ENCODE data around the gene EBF4.
A peak's percentile ranks its signal among the peaks of the same experiment; 100 is the strongest.

EBF4 gene

GRCh38 chr20:2745060-2745910, 52.7 kb downstream of the EBF4 start:
- no peak for DNase-seq

GRCh38 chr20:2745936-2746635, 53.5 kb downstream of the EBF4 start:
- DNase-seq = no peak

DNA sequence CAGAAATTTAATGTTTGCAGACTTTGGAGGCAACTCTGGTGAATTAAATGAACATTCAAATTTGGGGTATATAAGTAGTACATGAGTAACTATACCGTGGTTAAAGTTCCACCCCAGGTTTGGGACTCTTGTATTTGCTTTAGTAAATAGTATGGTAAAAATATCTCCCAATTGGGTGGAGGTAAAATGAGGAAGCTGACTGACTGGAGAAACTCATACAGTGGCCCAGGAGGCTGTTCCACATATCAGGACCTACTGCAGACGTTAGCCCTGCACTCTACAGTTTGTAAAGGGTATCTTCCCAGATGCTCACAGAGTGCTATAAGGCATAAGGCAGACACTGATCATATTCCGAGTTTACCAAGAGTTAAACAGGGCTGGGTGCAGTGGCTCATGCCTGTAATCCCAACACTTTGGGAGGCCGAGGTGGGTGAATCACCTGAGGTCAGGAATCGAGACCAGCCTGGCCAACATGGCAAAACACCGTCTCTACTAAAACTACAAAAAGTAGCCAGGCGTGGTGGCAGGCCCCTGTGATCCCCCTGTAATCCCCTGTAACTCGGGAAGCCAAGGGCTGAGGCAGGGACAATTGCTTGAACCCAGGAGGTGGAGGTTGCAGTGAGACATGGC, 54.2 kb downstream of the EBF4 start:
- no peak for DNase-seq

GRCh38 chr20:2747676-2748235, 55.2 kb downstream of the EBF4 start:
- no peak for DNase-seq

- no peak for DNase-seq
Observed at GRCh38 chr20:2748551-2749342, 56.2 kb downstream of the EBF4 start.

GRCh38 chr20:2749343-2749950, 56.9 kb downstream of the EBF4 start:
- DNase-seq = no peak

- DNase-seq = no peak
Observed at GRCh38 chr20:2749951-2750490, 57.4 kb downstream of the EBF4 start.

DNA sequence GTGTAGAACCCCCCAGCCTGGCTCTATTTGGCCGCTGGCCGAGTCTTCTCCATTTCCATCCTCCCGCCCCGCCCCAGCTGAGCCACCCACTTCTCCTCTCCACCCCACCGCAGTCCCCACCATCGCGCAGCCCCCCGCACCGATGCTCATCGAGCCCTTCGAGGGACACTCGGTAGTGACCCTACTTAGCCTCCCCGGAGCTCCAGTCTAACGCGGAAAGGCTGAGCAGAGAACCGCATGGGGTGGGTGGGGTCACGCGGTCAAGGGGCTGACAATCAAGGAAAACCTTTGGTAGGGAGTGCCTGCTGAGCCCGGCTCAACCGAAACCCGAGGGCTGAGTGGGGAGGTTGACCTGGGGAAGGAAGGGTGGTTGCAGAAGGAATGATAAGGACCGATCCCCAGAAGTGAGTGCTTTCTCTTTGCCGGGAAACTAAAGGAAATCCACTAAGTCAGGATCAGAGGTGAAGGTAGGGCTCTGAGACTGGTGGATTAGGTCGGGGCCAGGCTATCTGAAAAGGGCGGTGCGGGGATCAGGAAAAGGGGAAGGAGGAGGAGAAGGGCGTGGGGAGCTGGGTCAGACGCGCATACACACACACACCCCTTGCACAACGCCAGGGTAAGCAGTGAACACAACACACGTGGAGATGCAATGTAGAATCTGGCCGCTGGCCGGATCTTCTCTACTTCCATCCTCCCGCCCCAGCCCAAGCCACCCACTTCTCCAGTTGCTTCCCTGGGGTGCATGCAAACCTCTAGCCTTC, 58.1 kb downstream of the EBF4 start:
- peak; percentile 32 for DNase-seq

- DNase-seq = no peak
Observed at GRCh38 chr20:2751347-2751877, 58.8 kb downstream of the EBF4 start.

DNA sequence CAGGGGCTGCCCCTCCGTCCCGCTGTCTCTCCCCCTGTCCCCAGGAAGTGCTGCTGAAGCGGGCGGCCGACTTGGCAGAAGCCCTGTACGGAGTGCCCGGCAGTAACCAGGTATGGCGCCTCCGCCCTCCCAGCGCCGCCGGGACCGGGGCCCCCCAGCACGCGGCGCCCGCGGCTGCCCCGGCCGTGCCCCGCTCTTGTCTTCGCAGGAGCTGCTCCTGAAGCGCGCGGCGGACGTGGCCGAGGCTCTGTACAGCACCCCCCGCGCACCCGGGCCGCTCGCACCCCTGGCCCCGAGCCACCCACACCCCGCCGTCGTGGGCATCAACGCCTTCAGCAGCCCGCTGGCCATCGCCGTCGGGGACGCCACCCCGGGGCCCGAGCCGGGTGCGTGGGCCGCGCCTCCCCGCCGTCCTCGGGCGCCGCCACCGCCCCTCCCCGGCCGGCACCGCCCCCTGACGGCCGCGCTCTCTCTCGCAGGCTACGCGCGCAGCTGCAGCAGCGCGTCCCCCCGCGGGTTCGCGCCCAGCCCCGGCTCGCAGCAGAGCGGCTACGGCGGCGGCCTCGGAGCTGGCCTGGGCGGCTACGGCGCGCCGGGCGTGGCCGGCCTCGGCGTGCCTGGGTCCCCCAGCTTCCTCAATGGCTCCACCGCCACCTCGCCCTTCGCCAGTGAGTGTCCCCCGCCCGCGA, 59.4 kb downstream of the EBF4 start:
- DNase-seq = no peak

DNA sequence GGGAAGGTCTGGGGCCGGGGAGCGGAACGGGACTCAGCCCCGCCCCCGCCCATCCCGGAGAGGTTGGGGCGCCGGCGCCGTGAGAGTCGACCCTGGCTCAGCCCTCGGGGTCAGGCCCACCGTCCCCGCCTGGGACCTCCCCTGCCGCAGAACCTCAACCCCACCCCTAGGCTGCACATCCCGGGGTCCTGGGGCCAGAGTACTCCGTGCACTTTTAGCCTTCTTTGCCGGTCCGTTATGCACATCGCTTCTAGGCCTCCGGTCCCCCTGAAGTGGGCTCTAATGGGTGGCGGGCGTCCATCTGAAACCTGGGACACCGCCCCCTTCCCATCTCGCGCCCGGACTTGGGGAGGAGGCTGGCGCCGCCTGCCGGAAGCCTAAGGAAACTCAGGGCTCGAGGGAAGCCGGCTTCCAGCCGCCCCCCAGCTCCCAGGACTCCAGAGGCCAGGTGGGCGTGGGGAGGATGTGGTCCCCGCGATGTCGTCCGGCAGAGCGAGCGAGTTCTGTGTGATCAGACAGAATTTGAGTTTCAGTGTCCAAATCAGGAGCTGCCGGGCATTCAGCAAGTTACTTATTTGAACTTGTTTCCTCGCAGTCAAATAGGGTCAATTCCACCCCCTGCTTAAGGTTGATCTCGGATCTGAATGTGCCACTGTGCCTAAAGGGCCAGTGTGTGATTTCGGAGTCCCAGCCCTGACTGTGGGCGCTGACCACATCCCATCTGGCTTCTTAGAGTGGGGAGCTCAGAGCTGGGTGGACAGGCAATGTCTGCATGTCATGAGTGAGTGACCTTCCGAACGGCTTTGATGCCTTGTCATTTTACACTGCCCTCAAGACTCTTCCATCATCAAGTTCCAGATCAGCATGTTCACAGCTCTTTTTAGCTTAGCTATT, 60.2 kb downstream of the EBF4 start:
- DNase-seq = peak; percentile 14

DNA sequence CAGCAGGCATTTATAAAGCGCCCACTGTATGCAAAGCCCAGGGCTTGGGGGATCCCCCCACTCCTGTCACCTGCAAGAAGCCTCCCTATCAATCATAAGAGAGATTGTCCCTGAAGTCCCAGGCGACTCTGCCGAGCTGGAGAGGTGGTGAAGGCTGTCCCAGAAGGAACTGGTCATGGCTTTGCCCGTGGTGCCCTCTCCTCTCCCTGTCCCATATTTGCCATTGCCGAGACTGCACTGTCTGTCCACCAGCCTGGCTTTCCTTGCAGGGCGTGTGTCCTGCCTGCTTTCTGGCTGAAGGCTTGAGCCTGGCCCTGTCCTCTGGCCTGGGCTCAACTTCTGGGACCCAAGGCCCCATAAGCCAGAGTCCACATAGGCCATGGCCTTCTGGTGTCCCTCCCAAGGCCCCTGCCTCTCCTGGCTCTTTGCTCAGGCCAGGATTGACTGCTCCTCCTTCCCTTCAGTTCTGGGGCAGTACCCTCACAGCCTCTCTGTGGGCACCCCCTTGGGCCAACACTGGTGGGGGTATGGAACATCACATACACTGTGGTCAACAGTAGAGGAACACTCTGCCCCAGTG, 61.0 kb downstream of the EBF4 start:
- no peak for DNase-seq

DNA sequence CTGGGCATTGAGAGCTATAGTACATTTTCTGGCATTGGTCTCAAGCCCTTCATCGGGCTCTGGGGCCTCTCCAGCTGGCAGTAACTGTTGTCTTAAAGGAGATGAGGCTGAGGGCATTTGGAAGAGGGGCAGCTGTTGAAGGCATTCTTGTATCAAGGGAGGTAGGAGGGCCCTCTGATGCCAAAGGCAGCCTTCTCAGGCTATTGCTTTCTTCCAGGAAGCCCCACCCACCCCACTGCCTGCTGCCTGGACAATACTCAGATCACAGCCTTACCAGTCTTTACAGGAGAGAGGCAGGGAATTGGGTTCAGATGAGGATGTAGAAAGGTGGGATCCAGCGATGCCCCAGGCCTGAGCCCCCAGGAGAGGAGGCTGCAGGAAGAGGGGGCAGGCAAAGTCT, 61.8 kb downstream of the EBF4 start:
- no peak for DNase-seq

DNA sequence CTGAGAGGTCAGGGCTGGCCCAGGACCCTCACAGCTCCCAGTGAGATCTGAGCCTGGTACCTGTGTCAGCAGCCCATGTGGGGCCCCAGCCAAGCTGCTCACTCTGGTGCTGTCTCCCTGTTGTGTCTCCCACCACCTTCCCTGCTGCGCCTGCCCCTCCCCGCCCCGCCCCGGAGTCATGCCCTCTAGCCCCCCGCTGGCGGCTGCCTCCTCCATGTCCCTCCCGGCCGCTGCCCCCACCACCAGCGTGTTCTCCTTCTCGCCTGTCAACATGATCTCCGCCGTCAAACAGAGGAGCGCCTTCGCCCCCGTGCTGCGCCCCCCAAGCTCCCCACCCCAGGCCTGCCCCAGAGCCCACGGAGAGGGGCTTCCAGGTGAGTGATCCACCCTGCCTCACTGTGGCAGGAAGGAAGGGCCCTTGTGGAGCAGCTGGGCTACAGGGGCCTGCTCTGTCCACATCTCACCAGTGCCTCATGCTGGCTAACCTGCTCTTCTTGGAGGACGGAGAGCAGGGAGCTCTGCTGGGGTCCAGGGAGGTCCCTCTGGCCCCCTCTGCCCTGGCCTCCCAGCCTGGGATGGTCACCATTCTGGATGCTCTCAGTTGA, 63.0 kb downstream of the EBF4 start:
- DNase-seq = no peak

DNA sequence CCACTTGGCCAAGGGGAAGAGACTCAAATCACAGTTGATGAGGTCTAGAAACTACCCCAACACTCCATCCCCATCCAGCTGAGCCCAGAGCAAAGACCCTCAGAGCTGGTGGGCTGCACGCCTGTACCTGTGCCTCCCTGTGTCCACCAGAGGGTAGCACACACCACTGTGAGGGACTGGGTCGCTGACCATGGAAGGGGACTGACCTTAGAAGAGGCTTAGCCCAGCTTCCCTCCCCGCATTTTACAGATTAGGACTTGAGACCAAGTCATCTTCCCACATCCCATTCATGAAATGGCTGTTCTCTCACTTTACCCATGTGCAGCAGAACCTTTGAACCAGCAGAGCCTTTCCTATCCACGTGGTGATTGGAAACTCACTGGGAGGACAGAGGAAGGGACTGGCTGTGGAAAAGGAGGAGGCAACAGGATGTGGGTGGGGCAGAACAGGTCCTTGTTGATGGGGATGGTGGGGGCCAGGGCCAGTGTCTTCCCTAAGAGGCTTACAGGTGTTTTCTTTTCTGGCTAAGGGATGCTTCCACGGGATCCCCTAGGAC, 63.6 kb downstream of the EBF4 start:
- peak; percentile 26 for DNase-seq

DNA sequence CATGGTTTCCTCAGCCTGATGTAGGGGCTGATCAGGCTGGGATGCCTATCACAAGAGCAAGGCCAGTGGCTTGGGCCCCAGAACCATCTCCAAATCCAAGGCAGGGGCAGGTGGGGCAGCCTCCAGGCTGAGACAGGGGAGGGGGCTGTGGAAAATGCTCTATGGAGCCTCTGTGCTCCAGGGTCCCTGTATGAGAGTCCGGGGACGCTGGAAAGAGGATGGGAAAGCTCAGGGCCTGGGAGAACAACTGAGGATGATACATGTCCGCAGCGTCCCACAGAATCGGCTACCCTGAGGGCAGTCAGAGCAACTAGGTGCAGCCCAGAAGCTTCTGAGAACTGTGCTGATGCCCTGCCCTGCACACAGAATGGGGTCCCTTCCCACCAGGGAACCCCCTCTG, 64.4 kb downstream of the EBF4 start:
- DNase-seq = no peak

DNA sequence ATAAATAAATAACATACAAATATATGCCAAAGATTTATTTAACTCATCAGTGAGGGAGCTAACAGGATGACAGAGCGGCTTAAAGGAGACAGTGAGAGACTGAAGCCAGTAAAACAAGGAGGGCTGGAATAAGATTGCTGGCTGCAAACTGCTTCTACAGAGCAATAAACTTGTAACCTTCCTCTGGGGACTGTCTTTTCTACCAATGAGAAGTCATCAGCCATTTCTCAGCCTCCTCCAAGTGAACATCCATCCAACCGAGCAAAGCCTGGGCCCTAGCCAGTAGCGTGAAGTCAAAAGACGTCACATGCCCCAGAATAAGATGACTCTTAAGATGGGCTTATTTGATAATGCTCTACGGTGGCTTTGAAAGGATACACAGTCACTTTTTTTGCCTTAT, 65.4 kb downstream of the EBF4 start:
- no peak for DNase-seq

DNA sequence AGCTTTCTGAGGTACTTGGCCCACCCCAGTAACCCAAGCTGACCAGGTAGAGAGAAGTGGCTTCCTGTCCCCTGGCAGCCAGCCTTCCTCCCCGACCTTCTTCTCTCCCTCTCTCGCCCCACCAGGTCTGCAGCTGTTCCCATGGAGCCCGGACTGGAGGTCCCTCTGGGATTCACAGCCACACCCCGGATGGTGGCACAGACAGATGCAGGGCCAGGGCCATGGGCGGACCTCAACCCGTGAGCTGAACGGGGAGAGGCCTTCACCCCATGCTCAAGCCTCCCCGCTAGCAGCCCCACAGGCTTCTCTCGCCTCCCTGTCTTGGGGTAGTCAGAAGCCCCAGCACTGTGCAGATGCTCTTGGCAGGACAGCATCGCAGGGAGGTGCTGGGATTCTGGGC, 66.6 kb downstream of the EBF4 start:
- DNase-seq = no peak

Data from HCEC 1CT (cell line).